AG04449 (cell line): ENCODE results near the gene PLXNA4.

Experiments used
- CTCF ChIA-PET: fragments of 350-600 bp; formaldehyde crosslinking; extraction: SDS; loops from one replicate; lab custom pipeline; 2021; ENCODE audit warnings: antibody characterized with exemption; lab: Yijun Ruan, JAX
- POLR2A ChIA-PET: fragments of 400-600, 350-600 bp; formaldehyde crosslinking; extraction: SDS; loops from one replicate; lab custom pipeline; 2020; ENCODE audit warnings: antibody characterized with exemption, inconsistent platforms; lab: Yijun Ruan, JAX
- DNase-seq: peaks from one replicate; pipeline ENCODE4 v3.0.0-alpha.2; 2010; ENCODE audit warnings: low read depth, low spot score
- H3K4me3 ChIP-seq: 2 replicates; pipeline ENCODE4 v1.5.1; 2011; ENCODE audit warnings: low read depth, mild to moderate bottlenecking, control low read depth, low read length
- CTCF ChIP-seq: IDR thresholded peaks from one replicate; pipeline ENCODE4 v1.5.1; 2011; ENCODE audit warnings: mild to moderate bottlenecking, moderate library complexity, low read length, control low read depth, inconsistent platforms; ENCODE audit not compliant: insufficient read depth; ENCODE audit errors: missing control alignments

PLXNA4 gene

GRCh38 chr7:132272763-132273371 lies 303.4 kb downstream of the PLXNA4 start:
- no peak for DNase-seq
- no peak overlapping the region for H3K4me3 ChIP-seq
- POLR2A ChIA-PET = no interaction called here
- TF ChIP-seq CTCF = no peak
- CTCF ChIA-PET = interaction anchor here (1.5 kb wide), 1 partner anchor 46 kb away, joined by 3 read pairs; no protein-coding TSS in a partner anchor

- no peak overlapping the region for H3K4me3 ChIP-seq
- TF ChIP-seq CTCF = no peak
- CTCF ChIA-PET = interaction anchor here (1.3 to 1.8 kb wide), 2 partner anchors 325 to 411 kb away, joined by 5 to 8 read pairs; no protein-coding TSS in a partner anchor
- POLR2A ChIA-PET = no interaction called here
- no peak for DNase-seq
Measured at GRCh38 chr7:132270517-132270916, 305.8 kb downstream of the PLXNA4 start.

- H3K4me3 ChIP-seq = no peak overlapping the region
- no peak for DNase-seq
- CTCF ChIA-PET = interaction anchor here (1.3 to 1.8 kb wide), 2 partner anchors 324 to 411 kb away, joined by 5 to 8 read pairs; no protein-coding TSS in a partner anchor
- no peak for TF ChIP-seq CTCF
- POLR2A ChIA-PET = no interaction called here
Measured at GRCh38 chr7:132269718-132270117, 306.6 kb downstream of the PLXNA4 start.

- POLR2A ChIA-PET = no interaction called here
Measured at GRCh38 chr7:132263151-132263550, 313.1 kb downstream of the PLXNA4 start.

GRCh38 chr7:132262160-132262470 lies 314.2 kb downstream of the PLXNA4 start:
- DNase-seq = no peak
- CTCF ChIA-PET = no interaction called here
- TF ChIP-seq CTCF = no peak
- POLR2A ChIA-PET = no interaction called here
- H3K4me3 ChIP-seq = no peak overlapping the region

More at GRCh38 chr7:132263151-132263550, 313.1 kb downstream of the PLXNA4 start:
- H3K4me3 ChIP-seq = no peak overlapping the region
- TF ChIP-seq CTCF = no peak
- CTCF ChIA-PET = no interaction called here
- DNase-seq = no peak

- CTCF ChIA-PET = no interaction called here
- TF ChIP-seq CTCF = no peak
- no peak for DNase-seq
- POLR2A ChIA-PET = no interaction called here
- no peak overlapping the region for H3K4me3 ChIP-seq
Measured at GRCh38 chr7:132261327-132262159, 314.7 kb downstream of the PLXNA4 start.
